ENCODE results near the gene RBM33. TPM values are rescaled to one million over a fixed set of nuclear protein-coding genes. Genes with fewer than 3 reads are reported as not detected.

Gene RBM33
- total and polyA plus RNA-seq, 2 of the 8 experiments (the other 6 are each of a cell fraction or from before 2014, with no cell fraction given): 16.5 to 64.6 TPM

GRCh38 chr7:155752756-155753445 is 108.4 kb downstream of the RBM33 start:
- Histone ChIP-seq H4K20me1 (replicated peaks in 1 of 2; ENCODE audit: control insufficient read depth in 1 of 2, insufficient read depth in 2 of 2, low read length in 2 of 2) (peaks cover 8 to 9% of the 10 kb centered on the region in 2 experiments), H3K9ac (replicated peaks in 1 of 4; ENCODE audit: extremely low read depth in 1 of 4, low read depth in 3 of 4, low read length in 3 of 4) (no peak overlapping the region), H2AK5ac (ENCODE audit: low read depth, low read length) (no peak overlapping the region), H3K79me1 (ENCODE audit: low read depth, low read length) (peaks cover 11% of the 10 kb centered on the region), H3K23me2 (ENCODE audit: low read depth, low read length) (no peaks in the 10 kb centered on the region), H3K9me3 (ENCODE audit: insufficient read depth in 2 of 2, low read depth in 1 of 2, low read length in 1 of 2) (peaks cover 6 to 8% of the 10 kb centered on the region in 2 experiments; a peak in 2 of 4 replicates), H3K56ac (replicated peaks; ENCODE audit: insufficient read length, low read depth, low read length) (no peak overlapping the region), H2BK12ac (ENCODE audit: low read depth, low read length) (no peak overlapping the region), H3K18ac (ENCODE audit: extremely low read depth, low read length) (no peak overlapping the region), H3K79me2 (ENCODE audit: control insufficient read depth in 1 of 2, insufficient read depth in 2 of 2, low read length in 2 of 2) (peaks cover 3 to 96% of the 10 kb centered on the region in 2 experiments; a peak in 3 of 4 replicates), H3K23ac (ENCODE audit: insufficient read length) (no peak overlapping the region), H2BK20ac (ENCODE audit: low read length) (no peak overlapping the region), H2BK120ac (replicated peaks; ENCODE audit: low read depth, low read length) (no peak overlapping the region), H4K91ac (replicated peaks; ENCODE audit: insufficient read length, low read length) (no peak overlapping the region), H4K5ac (ENCODE audit: insufficient read length, low read depth, low read length) (no peak overlapping the region), H3K27ac (ENCODE audit: low read depth, low read length) (no peak overlapping the region), H2BK5ac (ENCODE audit: low read depth, low read length) (no peak overlapping the region), H3K14ac (ENCODE audit: insufficient read length) (no peak overlapping the region), H3K4me1 (replicated peaks in 1 of 4; ENCODE audit: control insufficient read depth in 3 of 4, insufficient read depth in 4 of 4, low read length in 3 of 4) (peaks cover 0 to 2% (median under 1%) of the 10 kb centered on the region in 4 experiments; a peak in 2 of 7 replicates), H3K36me3 (ENCODE audit: control insufficient read depth in 2 of 4, insufficient read depth in 4 of 4, low read length in 3 of 4) (peaks cover 0 to 5% (median 2%) of the 10 kb centered on the region in 4 experiments; a peak in 2 of 8 replicates), H4K8ac (ENCODE audit: extremely low read depth, insufficient read depth, low read length) (no peak overlapping the region), H3K4me2 (ENCODE audit: insufficient read depth in 1 of 2, low read depth in 2 of 2, low read length in 2 of 2) (no peak overlapping the region), H3K27me3 (replicated peaks in 1 of 4; ENCODE audit: control insufficient read depth in 3 of 4, extremely low read depth in 1 of 4, insufficient read depth in 3 of 4, low read length in 3 of 4) (no peaks in the 10 kb centered on the region), H3K4me3 (ENCODE audit: extremely low read depth in 1 of 4, insufficient read depth in 2 of 4, low read depth in 3 of 4, low read length in 4 of 4) (no peak overlapping the region), H3K4ac (replicated peaks; ENCODE audit: insufficient read length, low read depth, low read length) (no peak overlapping the region), H2AFZ (ENCODE audit: low read length) (no peak overlapping the region), H2BK15ac (ENCODE audit: low read length) (no peak overlapping the region)
- ChIA-PET POLR2A (ENCODE audit: partially characterized antibody) (no interaction called here), CTCF (ENCODE audit: partially characterized antibody) (no interaction called here)
- WGBS, 2 experiments (ENCODE audit: extremely low coverage in 1 of 2, insufficient coverage in 1 of 2, insufficient read length in 1 of 2, insufficient replicate concordance in 2 of 2, low coverage in 1 of 2, low lambda C conversion rate in 2 of 2, missing lambda C conversion rate in 1 of 2): 89% methylated on average over 9 of the region's 9 CpGs; no CpG with 5 or more reads in 1 of the 2 experiments
- no peak for DNase-seq (ENCODE audit: low read depth in 1 of 2, low spot score in 2 of 2)
- FAIRE-seq: no peak
- TF ChIP-seq ASH2L (IDR thresholded peaks at IDR 0.05; ENCODE audit: low read length) (no peak), KDM5A (IDR thresholded peaks at IDR 0.05; ENCODE audit: low read length) (no peak), KDM4A (IDR thresholded peaks at IDR 0.05; ENCODE audit: low read depth, low read length, severe bottlenecking) (no peak), RAD21 (IDR thresholded peaks at IDR 0.05 in 1 of 2, conservative IDR thresholded peaks at IDR 0.05 in 1 of 2; ENCODE audit: low read depth in 2 of 2, low read length in 2 of 2) (no peak), JUND (IDR thresholded peaks at IDR 0.05; ENCODE audit: low read length) (no peak), RFX5 (IDR thresholded peaks at IDR 0.05; ENCODE audit: borderline replicate concordance, low read depth, low read length) (no peak), YY1 (IDR thresholded peaks at IDR 0.05; ENCODE audit: low read depth, low read length) (no peak), CHD2 (IDR thresholded peaks at IDR 0.05; ENCODE audit: low read length) (no peak), CHD1 (IDR thresholded peaks at IDR 0.05; ENCODE audit: low read depth, low read length) (no peak), SAP30 (IDR thresholded peaks at IDR 0.05; ENCODE audit: insufficient read depth, insufficient replicate concordance, low read length) (no peak), RXRA (IDR thresholded peaks at IDR 0.05; ENCODE audit: insufficient read depth, low read depth, low read length) (no peak), RNF2 (IDR thresholded peaks at IDR 0.05; ENCODE audit: borderline replicate concordance, low read depth, low read length, missing control alignments, poor library complexity, severe bottlenecking) (no peak), RBBP5 (IDR thresholded peaks at IDR 0.05; ENCODE audit: borderline replicate concordance, low read depth, low read length) (no peak)
